SIG-M5 (cell line): ENCODE measurements around the gene CFAP221.

Experiments
- DNase-seq: peaks from one replicate; lab custom pipeline; 2025; lab: John Stamatoyannopoulos, UW

Gene CFAP221

DNA sequence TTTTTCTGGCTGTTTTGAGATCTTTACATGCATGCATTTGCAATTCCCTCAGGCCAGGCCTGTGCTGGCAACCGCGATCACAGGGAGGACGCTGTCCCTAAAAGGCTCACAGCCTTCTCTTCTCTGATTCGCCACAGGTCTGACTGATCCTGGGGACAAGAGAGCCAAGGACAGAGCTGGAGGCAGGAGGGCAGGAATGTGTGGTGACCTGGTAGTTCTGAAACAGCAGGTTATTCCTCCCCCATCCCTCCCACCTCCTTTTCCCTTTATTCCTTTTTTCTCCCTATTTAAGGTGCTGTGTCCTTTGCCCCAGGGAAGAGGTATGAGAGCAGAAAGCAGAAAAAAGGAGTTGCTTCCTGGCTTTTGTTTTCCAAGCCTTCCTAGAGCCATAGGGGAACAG lies 156.6 kb downstream of the CFAP221 start:
- no peak for DNase-seq

- DNase-seq = no peak
These were observed 157.1 kb downstream of the CFAP221 start for GRCh38 chr2:119701352-119701751.

DNA sequence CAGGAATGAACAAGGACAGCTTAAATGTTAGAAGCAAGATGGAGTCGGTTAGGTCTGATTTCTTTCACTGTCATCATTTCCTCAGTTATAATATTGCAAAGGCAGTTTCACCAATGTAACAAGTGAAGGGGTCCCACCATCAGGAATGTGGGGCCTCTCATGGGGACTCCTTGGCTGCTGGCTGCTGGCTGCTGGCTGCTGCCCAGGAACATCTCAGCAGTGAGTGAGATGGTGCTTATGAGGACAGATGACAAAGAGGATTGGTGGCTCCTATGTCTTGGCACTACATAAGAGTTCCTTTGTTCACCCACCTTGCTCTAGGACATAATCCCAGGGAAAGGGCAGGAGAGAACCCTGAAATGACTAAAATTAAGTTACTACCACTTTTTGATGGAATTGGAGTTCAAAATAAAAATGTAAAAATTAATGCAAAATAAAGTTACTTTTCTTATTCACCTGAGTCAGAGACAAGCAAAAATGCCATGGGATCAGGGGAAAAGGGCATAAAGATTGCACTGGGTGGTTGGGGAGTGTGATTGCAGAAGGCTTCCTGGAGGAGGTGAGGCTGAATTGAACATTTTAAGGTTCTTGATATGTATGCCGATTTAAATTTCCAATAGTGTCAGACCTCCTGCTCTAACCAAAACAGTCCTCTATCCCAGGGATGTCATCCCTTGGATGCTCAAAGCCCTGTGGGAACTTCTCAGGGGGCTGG lies 158.1 kb downstream of the CFAP221 start:
- DNase-seq = no peak

DNA sequence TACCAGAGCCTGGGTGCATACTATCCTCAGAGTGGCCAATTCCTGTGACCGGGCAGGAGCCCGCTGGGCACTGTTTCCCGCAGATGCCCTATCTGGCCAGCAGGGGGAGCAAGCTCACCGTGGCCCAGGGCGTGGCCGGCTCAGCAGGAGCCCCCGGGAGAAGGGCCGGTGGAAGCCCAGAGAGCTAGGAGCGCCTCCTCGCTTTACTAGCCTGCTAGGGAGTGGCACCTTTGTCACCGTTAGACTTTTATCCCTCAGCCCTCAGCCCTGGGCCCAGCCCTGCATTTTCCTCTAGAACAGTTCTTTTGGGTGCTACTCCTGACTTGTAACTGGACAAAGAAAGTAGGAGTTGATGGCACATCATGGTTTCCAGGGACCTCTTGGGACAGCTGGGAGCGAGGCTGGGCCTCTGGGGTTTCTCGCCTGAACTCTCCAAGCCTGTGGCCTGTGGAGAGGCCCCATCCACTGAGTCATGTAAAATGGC lies 158.7 kb downstream of the CFAP221 start:
- DNase-seq = no peak

DNA sequence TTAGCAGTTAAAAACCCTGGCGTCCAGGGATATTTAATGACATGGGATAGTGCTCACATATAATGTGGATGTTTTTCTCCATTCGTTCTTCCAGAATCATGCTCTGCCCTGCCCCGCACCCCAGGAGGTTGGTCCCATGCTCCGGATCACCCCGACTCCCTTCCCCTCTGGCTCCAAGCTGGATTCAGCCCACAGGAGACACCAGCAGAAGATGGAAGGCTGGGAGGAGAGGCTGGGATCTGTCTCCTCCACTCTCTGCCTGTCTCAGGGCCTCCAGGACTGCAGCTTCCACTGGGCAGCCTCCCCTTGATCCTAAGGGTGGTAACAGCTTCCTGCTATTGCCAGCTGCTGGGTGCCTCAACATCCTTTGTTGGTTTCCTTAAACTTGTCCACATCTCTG lies 159.3 kb downstream of the CFAP221 start:
- DNase-seq = no peak

GRCh38 chr2:119704670-119705120 lies 160.4 kb downstream of the CFAP221 start:
- no peak for DNase-seq

- no peak for DNase-seq
These were observed 162.0 kb downstream of the CFAP221 start for GRCh38 chr2:119706221-119706620.
